Lung (tissue), 12 donors: ENCODE results near the gene ZNF440. TPM values are rescaled to one million over a fixed set of nuclear protein-coding genes. Genes with fewer than 3 reads are reported as not detected.
A peak's percentile ranks its signal among the peaks of the same experiment; 100 is the strongest.
"Not testable (repeated sequence)": the region's sequence is repeated elsewhere in the genome, so short reads cannot be mapped to it uniquely, and the experiment has no call there.

Source experiments
- ATAC-seq: fragments of 200-7000 bp; cut with Tn5 transposase; one replicate; pipeline ENCODE4 v1.9.1; 2020; ENCODE audit warnings: moderate number of reproducible peaks; ENCODE audit not compliant: insufficient read depth, low FRiP score
- DNase-seq, 3 donors: peaks; one replicate each; pipeline ENCODE4 v3.0.0-alpha.2; 2013 to 2017
- H3K27ac ChIP-seq, 2 donors: one replicate each; pipeline ENCODE4 v1.5.1; 2013; ENCODE audit warnings: mild to moderate bottlenecking in 2 of 2, moderate library complexity in 2 of 2, control low read depth in 1 of 2, inconsistent platforms in 1 of 2, low read depth in 1 of 2, low read length in 1 of 2
- H3K27me3 ChIP-seq, 3 donors: one replicate each; pipeline ENCODE4 v1.5.1; 2013; ENCODE audit warnings: low read length in 2 of 3; ENCODE audit not compliant: control insufficient read depth in 3 of 3, insufficient read depth in 3 of 3
- H3K36me3 ChIP-seq, 4 donors: one replicate each; pipeline ENCODE4 v1.5.1; 2013; ENCODE audit warnings: low read length in 4 of 4, mild to moderate bottlenecking in 1 of 4, moderate library complexity in 1 of 4; ENCODE audit not compliant: control insufficient read depth in 4 of 4, insufficient read depth in 4 of 4
- H3K4me1 ChIP-seq, 5 donors: one replicate each; pipeline ENCODE4 v1.5.1; 2013; ENCODE audit warnings: low read length in 5 of 5, mild to moderate bottlenecking in 2 of 5, moderate library complexity in 1 of 5; ENCODE audit not compliant: control insufficient read depth in 5 of 5, insufficient read depth in 5 of 5
- H3K4me3 ChIP-seq: one replicate; pipeline ENCODE4 v1.5.1; 2013; ENCODE audit warnings: mild to moderate bottlenecking, control low read depth, moderate library complexity
- H3K9ac ChIP-seq, 2 donors: one replicate each; pipeline ENCODE4 v1.5.1; 2013; ENCODE audit warnings: low read length in 2 of 2, control low read depth in 1 of 2; ENCODE audit not compliant: insufficient read depth in 1 of 2
- H3K9me3 ChIP-seq, 4 donors: one replicate each; pipeline ENCODE4 v1.5.1; 2013; ENCODE audit warnings: low read length in 3 of 4, mild to moderate bottlenecking in 1 of 4, moderate library complexity in 1 of 4; ENCODE audit not compliant: control insufficient read depth in 4 of 4, insufficient read depth in 3 of 4
- WGBS, 2 donors: extraction: QIAGEN DNeasy Blood & Tissue Kit; methylation state at CpG; one replicate each; pipeline ENCODE4 v1.1.7; 2013; 5-methylcytosine and 5-hydroxymethylcytosine counted together
- polyA plus RNA-seq, 2 donors: library from polyadenylated mRNA; stranded (reverse); fragments of 200-250 nt; gene quantifications; one replicate each; pipeline ENCODE4 v1.2.1, GENCODE V29; 2013
- total RNA-seq, 2 donors: library from RNA; depleted of rRNA in 1 of 2; stranded (reverse); fragments of >200 nt in 1 of 2; gene quantifications; one replicate each; pipeline ENCODE4 v1.2.1, GENCODE V29; 2014 to 2021
- TF ChIP-seq, protein P1 (sequence below): IDR thresholded peaks from 2 replicates; pipeline ENCODE4 v1.5.1; 2012; ENCODE audit warnings: mild to moderate bottlenecking; ENCODE audit errors: control extremely low read depth, extremely low read depth
- donor health status: control.
- donor health status: control.
- donor health status: Bipolar disorder and iron deficiency.
- donor health status: healthy.
- donor health status: DM: yes; HTN: yes; CAD: no.

The ZNF440 gene
- total and polyA plus RNA-seq, 4 donors: 5.2 to 42.0 (median 17.5) TPM

DNA sequence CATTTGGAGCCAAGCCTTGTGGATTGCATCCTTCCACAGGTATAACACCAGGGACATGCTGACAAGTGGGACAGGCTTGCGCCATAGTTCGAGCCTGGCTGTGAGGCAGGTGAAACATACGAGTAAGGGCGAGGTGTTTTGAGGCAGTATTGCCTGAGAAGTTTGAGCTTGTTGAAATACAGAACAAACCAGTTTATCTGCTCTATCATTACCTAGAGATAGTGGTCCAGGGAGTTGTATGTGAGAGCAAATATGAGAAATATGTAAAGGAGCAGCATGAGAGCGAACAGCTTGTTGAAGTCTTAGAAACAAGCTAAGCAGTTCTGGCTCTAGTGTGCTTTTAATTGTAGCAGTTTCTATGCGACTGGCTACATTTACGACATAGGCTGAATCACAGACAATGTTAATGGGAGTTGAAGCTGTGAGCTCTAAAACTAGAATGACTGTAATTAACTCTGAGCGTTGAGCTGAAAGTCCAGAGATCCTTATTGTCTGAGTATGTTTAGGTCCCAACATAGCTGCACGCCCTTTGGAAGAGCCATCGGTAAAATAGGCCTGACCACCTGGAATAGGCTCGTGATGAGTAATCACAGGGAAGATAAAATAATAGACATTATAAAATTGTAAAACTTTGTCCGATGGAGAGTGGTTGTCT lies 42.6 kb downstream of the ZNF440 start:
- TF ChIP-seq, protein P1, sequence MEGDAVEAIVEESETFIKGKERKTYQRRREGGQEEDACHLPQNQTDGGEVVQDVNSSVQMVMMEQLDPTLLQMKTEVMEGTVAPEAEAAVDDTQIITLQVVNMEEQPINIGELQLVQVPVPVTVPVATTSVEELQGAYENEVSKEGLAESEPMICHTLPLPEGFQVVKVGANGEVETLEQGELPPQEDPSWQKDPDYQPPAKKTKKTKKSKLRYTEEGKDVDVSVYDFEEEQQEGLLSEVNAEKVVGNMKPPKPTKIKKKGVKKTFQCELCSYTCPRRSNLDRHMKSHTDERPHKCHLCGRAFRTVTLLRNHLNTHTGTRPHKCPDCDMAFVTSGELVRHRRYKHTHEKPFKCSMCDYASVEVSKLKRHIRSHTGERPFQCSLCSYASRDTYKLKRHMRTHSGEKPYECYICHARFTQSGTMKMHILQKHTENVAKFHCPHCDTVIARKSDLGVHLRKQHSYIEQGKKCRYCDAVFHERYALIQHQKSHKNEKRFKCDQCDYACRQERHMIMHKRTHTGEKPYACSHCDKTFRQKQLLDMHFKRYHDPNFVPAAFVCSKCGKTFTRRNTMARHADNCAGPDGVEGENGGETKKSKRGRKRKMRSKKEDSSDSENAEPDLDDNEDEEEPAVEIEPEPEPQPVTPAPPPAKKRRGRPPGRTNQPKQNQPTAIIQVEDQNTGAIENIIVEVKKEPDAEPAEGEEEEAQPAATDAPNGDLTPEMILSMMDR: no peak
- peaks cover 0 to 22% (median 8%) of the 10 kb centered on the region in 4 donors for H3K9me3 ChIP-seq
- no peak overlapping the region for H3K4me3 ChIP-seq
- no peaks in the 10 kb centered on the region for H3K4me1 ChIP-seq
- 76 to 91% methylated on average over 12 of the region's 12 CpGs for WGBS, 2 donors
- H3K9ac ChIP-seq: no peak overlapping the region
- peaks cover 0 to 22% (median 6%) of the 10 kb centered on the region in 4 donors for H3K36me3 ChIP-seq
- no peaks in the 10 kb centered on the region for H3K27me3 ChIP-seq
- DNase-seq: peak; percentile 20 to 74 (median 45)
- no peak overlapping the region for H3K27ac ChIP-seq
- no peak for ATAC-seq

DNA sequence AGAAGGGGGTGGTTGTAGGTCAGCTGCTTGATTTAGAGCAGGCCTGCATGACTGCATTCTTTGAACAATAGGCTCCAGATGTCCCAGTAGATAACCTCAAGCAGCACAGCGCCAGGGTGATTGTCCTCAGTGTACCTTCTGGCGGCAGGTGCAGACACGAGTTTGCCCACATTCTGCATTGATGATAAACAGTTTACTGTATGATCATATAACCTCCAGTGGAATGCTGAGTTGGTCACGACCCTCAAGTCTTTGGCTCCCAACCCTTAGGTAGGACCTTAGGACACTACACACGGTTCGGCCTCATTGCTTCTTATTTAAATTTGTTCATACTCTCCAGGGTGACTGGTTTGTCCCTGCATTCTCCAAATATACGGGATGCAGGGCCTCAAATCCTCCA lies 46.6 kb downstream of the ZNF440 start:
- peaks cover 0 to 12% (median 5%) of the 10 kb centered on the region in 4 donors for H3K36me3 ChIP-seq
- no peak overlapping the region for H3K4me3 ChIP-seq
- H3K9ac ChIP-seq: no peak overlapping the region
- no peak overlapping the region for H3K27ac ChIP-seq
- DNase-seq: no peak
- no peaks in the 10 kb centered on the region for H3K4me1 ChIP-seq
- 94 to 95% methylated on average over 7 of the region's 7 CpGs for WGBS, 2 donors
- TF ChIP-seq, protein P1: no peak
- no peak for ATAC-seq
- H3K27me3 ChIP-seq: no peaks in the 10 kb centered on the region
- peaks cover 6 to 23% (median 9%) of the 10 kb centered on the region in 4 donors for H3K9me3 ChIP-seq

DNA sequence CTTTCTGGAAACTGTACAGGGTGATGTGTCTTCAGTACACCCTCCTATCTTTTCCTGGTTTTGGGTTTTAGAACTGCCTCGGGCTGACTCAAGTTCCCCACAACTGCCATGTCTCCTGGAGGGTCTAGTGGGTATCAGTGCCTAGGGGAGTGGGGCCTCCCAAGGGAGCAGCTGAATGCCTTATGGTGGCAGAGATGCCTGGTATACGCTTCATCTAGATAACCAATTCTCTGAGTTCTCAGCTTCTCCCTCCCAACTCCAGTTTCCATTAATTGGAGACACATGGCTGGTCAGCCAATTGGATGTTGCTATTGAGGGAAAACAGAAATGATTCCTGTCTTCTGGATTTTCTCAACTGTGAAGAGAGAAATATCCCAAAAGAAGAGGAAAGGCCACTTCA lies 47.2 kb downstream of the ZNF440 start:
- Histone ChIP-seq H3K4me1 (no peaks in the 10 kb centered on the region), H3K36me3 (peaks cover 0 to 13% (median 8%) of the 10 kb centered on the region in 4 donors), H3K9me3 (peaks cover 6 to 23% (median 9%) of the 10 kb centered on the region in 4 donors), H3K9ac (no peak overlapping the region), H3K4me3 (no peak overlapping the region), H3K27ac (no peak overlapping the region), H3K27me3 (no peaks in the 10 kb centered on the region)
- DNase-seq (no peak), ATAC-seq (no peak)
- TF ChIP-seq, protein P1: no peak
- 93 to 95% methylated on average over 2 of the region's 2 CpGs for WGBS, 2 donors

DNA sequence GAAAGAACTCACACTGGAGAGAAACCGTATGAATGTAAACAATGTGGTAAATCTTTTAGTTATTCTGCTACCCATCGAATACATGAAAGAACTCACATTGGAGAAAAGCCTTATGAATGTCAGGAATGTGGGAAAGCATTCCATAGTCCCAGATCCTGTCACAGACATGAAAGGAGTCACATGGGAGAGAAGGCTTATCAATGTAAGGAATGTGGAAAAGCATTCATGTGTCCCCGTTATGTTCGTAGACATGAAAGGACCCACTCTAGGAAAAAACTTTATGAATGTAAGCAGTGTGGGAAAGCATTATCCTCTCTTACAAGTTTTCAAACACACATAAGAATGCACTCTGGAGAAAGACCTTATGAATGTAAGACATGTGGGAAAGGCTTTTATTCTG lies 53.7 kb downstream of the ZNF440 start:
- H3K27me3 ChIP-seq, DNase-seq, H3K9ac ChIP-seq, ATAC-seq, H3K4me1 ChIP-seq, H3K4me3 ChIP-seq, H3K27ac ChIP-seq: not testable (repeated sequence)
- peaks cover 21 to 39% (median 26%) of the 10 kb centered on the region in 4 donors for H3K9me3 ChIP-seq
- H3K36me3 ChIP-seq: peaks cover 17 to 48% (median 36%) of the 10 kb centered on the region in 4 donors
- 90 to 96% methylated on average over 4 of the region's 4 CpGs for WGBS, 2 donors
